Endothelial cell of umbilical vein (primary cell): ENCODE data around the gene TIMP1. TPM values are rescaled to one million over a fixed set of nuclear protein-coding genes. Genes with fewer than 3 reads are reported as not detected.

ENCODE experiments used
- BruUV-seq: library from RNA; stranded (reverse); fragments of 400-500 nt; replicated peaks from 2 replicates; lab custom pipeline; 2021; lab: Mats Ljungman, UMichigan
- CTCF ChIA-PET: fragments of 300-600, 350-600 bp; sonication (Branson Sonifier 250); formaldehyde crosslinking; loops from one replicate; lab custom pipeline; 2021; ENCODE audit warnings: antibody characterized with exemption, inconsistent platforms; lab: Charles Lee
- POLR2A ChIA-PET: fragments of 300-600, 350-600 bp; sonication (Branson Sonifier 250); formaldehyde crosslinking; loops from one replicate; lab custom pipeline; 2021; ENCODE audit warnings: antibody characterized with exemption, inconsistent platforms; lab: Charles Lee
- DNase-seq: peaks from one replicate; pipeline ENCODE4 v3.0.0-alpha.2; 2011; ENCODE audit warnings: low read depth, low spot score
- FAIRE-seq: peaks from 2 replicates; lab custom pipeline; 2011; peaks lifted over from hg19 to GRCh38; lab: Jason Lieb, UNC
- H2AFZ ChIP-seq: 2 replicates; pipeline ENCODE4 v1.6.0; 2012; ENCODE audit warnings: low read depth, low read length, control low read depth, inconsistent platforms
- H3K27ac ChIP-seq: 2 replicates; pipeline ENCODE4 v1.5.1; 2011; ENCODE audit warnings: low read depth, mild to moderate bottlenecking, control low read depth, low read length, moderate library complexity; ENCODE audit not compliant: insufficient read depth
- H3K27me3 ChIP-seq, 2 experiments: 2 replicates each; pipeline versions ENCODE4 v1.6.0 to v1.6.1; 2011; ENCODE audit warnings: low read length in 2 of 2, mixed read lengths in 1 of 2; ENCODE audit not compliant: control insufficient read depth in 2 of 2, insufficient read depth in 2 of 2
- H3K36me3 ChIP-seq, 2 experiments: 2 replicates in 1 of 2; 3 replicates in 1 of 2; pipeline ENCODE4 v1.5.1; 2011; ENCODE audit warnings: low read length in 2 of 2, mild to moderate bottlenecking in 1 of 2, moderate library complexity in 1 of 2; ENCODE audit not compliant: control insufficient read depth in 2 of 2, insufficient read depth in 2 of 2; ENCODE audit errors: extremely low read depth in 1 of 2
- H3K4me1 ChIP-seq: 3 replicates; pipeline ENCODE4 v1.5.1; 2011; ENCODE audit warnings: mild to moderate bottlenecking, low read length; ENCODE audit not compliant: control insufficient read depth, insufficient read depth; ENCODE audit errors: extremely low read depth
- H3K4me2 ChIP-seq: 2 replicates; pipeline ENCODE4 v1.6.1; 2011; ENCODE audit warnings: low read length, control low read depth, mixed read lengths; ENCODE audit not compliant: insufficient read depth
- H3K4me3 ChIP-seq, 3 experiments: fragments of 200-600 bp in 1 of 3; sonication (generic), shearing (Covaris generic) in 1 of 3; replicated peaks in 1 of 3; 2 replicates each; pipeline ENCODE4 v1.5.1; 2011 to 2016; ENCODE audit warnings: control low read depth in 3 of 3, low read length in 3 of 3, mild to moderate bottlenecking in 2 of 3, inconsistent platforms in 1 of 3, low read depth in 1 of 3, moderate library complexity in 1 of 3; ENCODE audit not compliant: insufficient read depth in 1 of 3
- H3K79me2 ChIP-seq: 2 replicates; pipeline ENCODE4 v1.6.0; 2012; ENCODE audit warnings: low read length, inconsistent platforms; ENCODE audit not compliant: control insufficient read depth, insufficient read depth
- H3K9ac ChIP-seq: replicated peaks from 2 replicates; pipeline ENCODE3; 2011; ENCODE audit warnings: low read length, control low read depth; ENCODE audit not compliant: insufficient read depth; ENCODE audit errors: extremely low read depth
- H3K9me1 ChIP-seq: replicated peaks from 3 replicates; pipeline ENCODE4 v1.6.0; 2011; ENCODE audit warnings: mild to moderate bottlenecking, low read length; ENCODE audit not compliant: control insufficient read depth, insufficient read depth; ENCODE audit errors: extremely low read depth
- H3K9me3 ChIP-seq: replicated peaks from 2 replicates; pipeline ENCODE4 v1.5.1; 2012; ENCODE audit warnings: low read length, inconsistent platforms; ENCODE audit not compliant: control insufficient read depth, insufficient read depth
- H4K20me1 ChIP-seq: replicated peaks from 2 replicates; pipeline ENCODE3; 2011; ENCODE audit warnings: mild to moderate bottlenecking, low read length; ENCODE audit not compliant: control insufficient read depth, insufficient read depth; ENCODE audit errors: extremely low read depth
- CTCF ChIP-seq, 2 donors: IDR thresholded peaks; 1 replicate in 1 of 2; 2 replicates in 1 of 2; pipeline ENCODE4 v1.5.1; 2011; ENCODE audit warnings: low read length in 2 of 2, mild to moderate bottlenecking in 2 of 2, moderate library complexity in 2 of 2, control low read depth in 1 of 2, inconsistent platforms in 1 of 2, low read depth in 1 of 2; ENCODE audit not compliant: insufficient read depth in 1 of 2; ENCODE audit errors: extremely low read depth in 1 of 2
- EZH2 ChIP-seq: IDR thresholded peaks from 2 replicates; pipeline ENCODE4 v1.6.1; 2012; ENCODE audit warnings: borderline replicate concordance, low read depth, mild to moderate bottlenecking, moderate library complexity, low read length, inconsistent platforms; ENCODE audit not compliant: severe bottlenecking
- FOS ChIP-seq: IDR thresholded peaks from 2 replicates; pipeline ENCODE4 v1.6.1; 2011; ENCODE audit warnings: mild to moderate bottlenecking, low read length, moderate library complexity, borderline replicate concordance; ENCODE audit not compliant: insufficient read depth
- GATA2 ChIP-seq: IDR thresholded peaks from 2 replicates; pipeline ENCODE4 v1.7.0; 2011; ENCODE audit warnings: low read depth, mild to moderate bottlenecking, moderate library complexity, mixed read lengths, low read length; ENCODE audit not compliant: insufficient read length, insufficient read depth
- JUN ChIP-seq: IDR thresholded peaks from 2 replicates; pipeline ENCODE4 v1.6.1; 2011; ENCODE audit warnings: borderline replicate concordance, low read depth; ENCODE audit not compliant: insufficient read length, insufficient read depth
- MAX ChIP-seq: IDR thresholded peaks from 2 replicates; pipeline ENCODE4 v1.6.1; 2011; ENCODE audit not compliant: insufficient read depth, insufficient read length
- MYC ChIP-seq: IDR thresholded peaks from one replicate; pipeline ENCODE4 v1.6.1; 2011; ENCODE audit warnings: mild to moderate bottlenecking, low read depth, low read length
- POLR2A ChIP-seq: IDR thresholded peaks from 2 replicates; pipeline ENCODE4 v1.6.1; 2012; ENCODE audit warnings: low read depth, mild to moderate bottlenecking, control low read depth, low read length
- POLR2AphosphoS5 ChIP-seq: IDR thresholded peaks from 2 replicates; pipeline ENCODE4 v1.6.1; 2012; ENCODE audit warnings: low read depth, mild to moderate bottlenecking, control low read depth, low read length, moderate library complexity; ENCODE audit not compliant: insufficient read depth
- dilution Hi-C: fragments of 300-500 bp; cut with MboI; formaldehyde crosslinking; loops from one replicate; pipeline ENCODE4 v1.15.0; 2019; ENCODE audit warnings: low sequenced_read_pairs; ENCODE audit not compliant: extremely low pct_ligation_motif_present
- intact Hi-C: fragments of 100-400 bp; cut with micrococcal nuclease; formaldehyde crosslinking; loops from one replicate; pipeline ENCODE4 v1.10.0; 2022
- polyA plus RNA-seq, 4 experiments: library from polyadenylated mRNA; depleted of rRNA in 3 of 4; stranded (reverse) in 3 of 4; unstranded in 1 of 4; fragments of >200 nt; gene quantifications; 2 replicates each; pipeline versions ENCODE4 v1.2.1 to v1.2.3, GENCODE V29; 2011 to 2012; ENCODE audit warnings: missing spikeins in 1 of 4
- total RNA-seq: library from RNA; stranded (reverse); gene quantifications from 2 replicates; pipeline ENCODE4 v1.2.3, GENCODE V29; 2021

Gene TIMP1
- total and polyA plus RNA-seq, 2 donors (not counting 3 experiments of a cell fraction or from before 2014, with no cell fraction given): 124 to 277 TPM

- H3K4me2 ChIP-seq: no peak overlapping the region
- H3K36me3 ChIP-seq: no peaks in the 10 kb centered on the region
- H4K20me1 ChIP-seq: no peaks in the 10 kb centered on the region
- peaks cover 0 to under 1% of the 10 kb centered on the region in 2 experiments for H3K27me3 ChIP-seq
- dilution Hi-C loops (no loop called here), intact Hi-C loops (no loop called here)
- no peak overlapping the region for H3K9ac ChIP-seq
- CTCF ChIA-PET: no interaction called here
- H3K9me3 ChIP-seq: no peaks in the 10 kb centered on the region
- no TSS peak for BruUV-seq
- H3K4me3 ChIP-seq: no peak overlapping the region
- no peak for TF ChIP-seq JUN
- TF ChIP-seq POLR2AphosphoS5: no peak
- TF ChIP-seq MYC: no peak
- no peak for TF ChIP-seq MAX
- TF ChIP-seq CTCF (IDR thresholded peaks at IDR 0.05; ENCODE audit: extremely low read depth in 1 of 2, insufficient read depth in 1 of 2, low read depth in 1 of 2, low read length in 2 of 2): no peak
- TF ChIP-seq GATA2: no peak
- TF ChIP-seq FOS: no peak
- no peak for TF ChIP-seq EZH2
- TF ChIP-seq POLR2A: no peak
- H2AFZ ChIP-seq: no peak overlapping the region
- DNase-seq: no peak
- FAIRE-seq: no peak
- no peak overlapping the region for H3K27ac ChIP-seq
- H3K4me1 ChIP-seq: no peaks in the 10 kb centered on the region
- H3K9me1 ChIP-seq: no peaks in the 10 kb centered on the region
- POLR2A ChIA-PET: no interaction called here
- H3K79me2 ChIP-seq: no peaks in the 10 kb centered on the region
Observed at GRCh38 chrX:47610511-47610910, 28.3 kb downstream of the TIMP1 start.
